Keratinocyte (primary cell): ENCODE results near the gene ACACB. TPM values are rescaled to one million over a fixed set of nuclear protein-coding genes. Genes with fewer than 3 reads are reported as not detected.

Source experiments
- DNase-seq: peaks from one replicate; pipeline ENCODE4 v3.0.0-alpha.2; 2011; ENCODE audit warnings: low read depth, missing footprints, low spot score
- FAIRE-seq: peaks from 2 replicates; lab custom pipeline; 2011; peaks lifted over from hg19 to GRCh38; lab: Jason Lieb, UNC
- H2AFZ ChIP-seq: 2 replicates; pipeline ENCODE4 v1.6.0; 2012; ENCODE audit warnings: low read length, control low read depth, inconsistent platforms; ENCODE audit not compliant: control insufficient read depth
- H3K27ac ChIP-seq: 2 replicates; pipeline ENCODE4 v1.5.1; 2011; ENCODE audit warnings: low read length; ENCODE audit not compliant: control insufficient read depth, insufficient read depth
- H3K27me3 ChIP-seq: 3 replicates; pipeline ENCODE4 v1.6.0; 2011; ENCODE audit warnings: low read length; ENCODE audit not compliant: control insufficient read depth, insufficient read depth; ENCODE audit errors: extremely low read depth
- H3K36me3 ChIP-seq, 2 experiments: 2 replicates in 1 of 2; 3 replicates in 1 of 2; pipeline ENCODE4 v1.5.1; 2011; ENCODE audit warnings: low read length in 2 of 2, mild to moderate bottlenecking in 1 of 2; ENCODE audit not compliant: control insufficient read depth in 2 of 2, insufficient read depth in 2 of 2; ENCODE audit errors: extremely low read depth in 1 of 2
- H3K4me1 ChIP-seq: 3 replicates; pipeline ENCODE4 v1.5.1; 2011; ENCODE audit warnings: low read length; ENCODE audit not compliant: control insufficient read depth, insufficient read depth; ENCODE audit errors: extremely low read depth
- H3K4me2 ChIP-seq: 3 replicates; pipeline ENCODE4 v1.6.0; 2011; ENCODE audit warnings: low read depth, low read length; ENCODE audit not compliant: control insufficient read depth, insufficient read depth; ENCODE audit errors: extremely low read depth
- H3K4me3 ChIP-seq, 3 experiments: fragments of 200-600 bp in 1 of 3; sonication (generic) in 1 of 3; 2 replicates in 2 of 3; 3 replicates in 1 of 3; pipeline ENCODE4 v1.5.1; 2011 to 2016; ENCODE audit warnings: low read length in 3 of 3, mild to moderate bottlenecking in 3 of 3, control low read depth in 2 of 3, inconsistent platforms in 1 of 3, low read depth in 1 of 3, mixed read lengths in 1 of 3, mixed run types in 1 of 3, moderate library complexity in 1 of 3; ENCODE audit not compliant: control insufficient read depth in 2 of 3, insufficient read depth in 2 of 3; ENCODE audit errors: extremely low read depth in 1 of 3
- H3K79me2 ChIP-seq: 2 replicates; pipeline ENCODE4 v1.6.0; 2012; ENCODE audit warnings: low read length; ENCODE audit not compliant: control insufficient read depth, insufficient read depth
- H3K9ac ChIP-seq: 3 replicates; pipeline ENCODE4 v1.6.0; 2011; ENCODE audit warnings: low read length; ENCODE audit not compliant: control insufficient read depth, insufficient read depth; ENCODE audit errors: extremely low read depth
- H3K9me1 ChIP-seq: 3 replicates; pipeline ENCODE4 v1.6.0; 2011; ENCODE audit warnings: low read length; ENCODE audit not compliant: control insufficient read depth, insufficient read depth; ENCODE audit errors: extremely low read depth
- H3K9me3 ChIP-seq: 2 replicates; pipeline ENCODE4 v1.5.1; 2012; ENCODE audit warnings: low read depth, low read length; ENCODE audit not compliant: control insufficient read depth
- H4K20me1 ChIP-seq: 3 replicates; pipeline ENCODE4 v1.6.0; 2011; ENCODE audit warnings: low read length; ENCODE audit not compliant: control insufficient read depth, insufficient read depth; ENCODE audit errors: extremely low read depth
- CTCF ChIP-seq, 3 experiments: IDR thresholded peaks in 1 of 3; conservative IDR thresholded peaks in 1 of 3; optimal IDR thresholded peaks in 1 of 3; 2 replicates in 2 of 3; 3 replicates in 1 of 3; pipeline versions ENCODE3 to v1.5.1; 2011; ENCODE audit warnings: low read length in 3 of 3, mild to moderate bottlenecking in 3 of 3, moderate library complexity in 2 of 3, control low read depth in 1 of 3, inconsistent platforms in 1 of 3; ENCODE audit not compliant: insufficient read depth in 2 of 3; ENCODE audit errors: extremely low read depth in 1 of 3
- EZH2 ChIP-seq: IDR thresholded peaks from one replicate; pipeline ENCODE4 v1.6.1; 2012; ENCODE audit warnings: inconsistent platforms, mild to moderate bottlenecking, low read length, moderate library complexity
- dilution Hi-C: fragments of 300-500 bp; cut with MboI; formaldehyde crosslinking; loops from one replicate; pipeline ENCODE4 v1.7.0; 2020; ENCODE audit warnings: low sequenced_read_pairs; ENCODE audit not compliant: extremely low pct_ligation_motif_present
- polyA plus RNA-seq, 5 experiments: library from polyadenylated mRNA; depleted of rRNA in 3 of 5; stranded (reverse) in 3 of 5; stranded (forward) in 1 of 5; unstranded in 1 of 5; fragments of >200 nt; gene quantifications; 1 replicate in 1 of 5; 2 replicates in 3 of 5; 3 replicates in 1 of 5; pipeline versions ENCODE4 v1.2.1 to v1.2.3, GENCODE V29; 2011 to 2012; ENCODE audit warnings: missing spikeins in 2 of 5, low read depth in 1 of 5, low replicate concordance in 1 of 5

Gene ACACB
- polyA plus RNA-seq, 1 donor (not counting 4 experiments of a cell fraction or from before 2014, with no cell fraction given) = 1.3 TPM

GRCh38 chr12:109137055-109137454 is 20.7 kb downstream of the ACACB start:
- Histone ChIP-seq H4K20me1 (no peaks in the 10 kb centered on the region), H3K9ac (no peak overlapping the region), H3K36me3 (no peaks in the 10 kb centered on the region), H3K4me2 (no peak overlapping the region), H3K4me1 (no peaks in the 10 kb centered on the region), H3K9me3 (no peaks in the 10 kb centered on the region), H2AFZ (no peak overlapping the region), H3K27ac (no peak overlapping the region), H3K79me2 (no peaks in the 10 kb centered on the region), H3K27me3 (peaks cover 6% of the 10 kb centered on the region), H3K9me1 (no peaks in the 10 kb centered on the region), H3K4me3 (no peak overlapping the region)
- DNase-seq (no peak), FAIRE-seq (no peak)
- TF ChIP-seq EZH2 = no peak
- no peak for TF ChIP-seq CTCF (optimal IDR thresholded peaks at IDR 0.05 in 1 of 3, IDR thresholded peaks at IDR 0.05 in 1 of 3, conservative IDR thresholded peaks at IDR 0.05 in 1 of 3; ENCODE audit: extremely low read depth in 1 of 3, insufficient read depth in 2 of 3, low read length in 3 of 3)
- dilution Hi-C loops = no loop called here

- Histone ChIP-seq H4K20me1 (no peaks in the 10 kb centered on the region), H3K9ac (no peak overlapping the region), H3K27ac (no peak overlapping the region), H3K9me3 (no peaks in the 10 kb centered on the region), H3K4me2 (no peak overlapping the region), H3K36me3 (no peaks in the 10 kb centered on the region), H3K4me3 (no peak overlapping the region), H2AFZ (no peak overlapping the region), H3K27me3 (no peaks in the 10 kb centered on the region), H3K9me1 (no peaks in the 10 kb centered on the region), H3K4me1 (no peaks in the 10 kb centered on the region), H3K79me2 (no peaks in the 10 kb centered on the region)
- DNase-seq (no peak), FAIRE-seq (no peak)
- TF ChIP-seq CTCF (optimal IDR thresholded peaks at IDR 0.05 in 1 of 3, IDR thresholded peaks at IDR 0.05 in 1 of 3, conservative IDR thresholded peaks at IDR 0.05 in 1 of 3; ENCODE audit: extremely low read depth in 1 of 3, insufficient read depth in 2 of 3, low read length in 3 of 3) = no peak
- no peak for TF ChIP-seq EZH2
- dilution Hi-C loops = no loop called here
Observed at GRCh38 chr12:109139360-109139759, 23.0 kb downstream of the ACACB start.
